Measurements from ENCODE around the gene GOLGA6A. TPM values are rescaled to one million over a fixed set of nuclear protein-coding genes. Genes with fewer than 3 reads are reported as not detected.

GOLGA6A gene
- total RNA-seq, 1 donor = not detected

- H3K27me3 ChIP-seq (ENCODE audit: insufficient read depth, low read length) = no peaks in the 10 kb centered on the region
- H3K4me3 ChIP-seq (ENCODE audit: low read length) = no peak overlapping the region
- H3K4me1 ChIP-seq (ENCODE audit: insufficient read depth, low read length) = no peaks in the 10 kb centered on the region
- H3K9me3 ChIP-seq (ENCODE audit: low read depth, low read length) = no peaks in the 10 kb centered on the region
Measured at GRCh38 chr15:74037171-74038117, 44.9 kb downstream of the GOLGA6A start.

GRCh38 chr15:74036271-74037170 lies 45.8 kb downstream of the GOLGA6A start:
- Histone ChIP-seq H3K4me3 (ENCODE audit: low read length) (no peak overlapping the region), H3K27me3 (ENCODE audit: insufficient read depth, low read length) (no peaks in the 10 kb centered on the region), H3K9me3 (ENCODE audit: low read depth, low read length) (no peaks in the 10 kb centered on the region), H3K4me1 (ENCODE audit: insufficient read depth, low read length) (no peaks in the 10 kb centered on the region)

- Histone ChIP-seq H3K9me3 (ENCODE audit: low read depth, low read length) (no peaks in the 10 kb centered on the region), H3K27me3 (ENCODE audit: insufficient read depth, low read length) (no peaks in the 10 kb centered on the region), H3K4me1 (ENCODE audit: insufficient read depth, low read length) (no peaks in the 10 kb centered on the region), H3K4me3 (ENCODE audit: low read length) (no peak overlapping the region)
Measured at GRCh38 chr15:74035121-74036017, 47.0 kb downstream of the GOLGA6A start.

GRCh38 chr15:74034206-74034755 lies 48.1 kb downstream of the GOLGA6A start:
- H3K4me1 ChIP-seq (ENCODE audit: insufficient read depth, low read length) = no peaks in the 10 kb centered on the region
- no peaks in the 10 kb centered on the region for H3K27me3 ChIP-seq (ENCODE audit: insufficient read depth, low read length)
- no peaks in the 10 kb centered on the region for H3K9me3 ChIP-seq (ENCODE audit: low read depth, low read length)
- H3K4me3 ChIP-seq (ENCODE audit: low read length) = no peak overlapping the region

GRCh38 chr15:74032606-74033561 lies 49.5 kb downstream of the GOLGA6A start:
- H3K4me1 ChIP-seq (ENCODE audit: insufficient read depth, low read length) = no peaks in the 10 kb centered on the region
- H3K9me3 ChIP-seq (ENCODE audit: low read depth, low read length) = no peaks in the 10 kb centered on the region
- H3K27me3 ChIP-seq (ENCODE audit: insufficient read depth, low read length) = no peaks in the 10 kb centered on the region
- no peak overlapping the region for H3K4me3 ChIP-seq (ENCODE audit: low read length)

GRCh38 chr15:74032046-74032445 lies 50.3 kb downstream of the GOLGA6A start:
- H3K4me3 ChIP-seq (ENCODE audit: low read length) = no peak overlapping the region
- H3K27me3 ChIP-seq (ENCODE audit: insufficient read depth, low read length) = no peaks in the 10 kb centered on the region
- H3K9me3 ChIP-seq (ENCODE audit: low read depth, low read length) = no peaks in the 10 kb centered on the region
- H3K4me1 ChIP-seq (ENCODE audit: insufficient read depth, low read length) = no peaks in the 10 kb centered on the region

- Histone ChIP-seq H3K4me3 (ENCODE audit: low read length) (no peak overlapping the region), H3K9me3 (ENCODE audit: low read depth, low read length) (no peaks in the 10 kb centered on the region), H3K4me1 (ENCODE audit: insufficient read depth, low read length) (no peaks in the 10 kb centered on the region), H3K27me3 (ENCODE audit: insufficient read depth, low read length) (no peaks in the 10 kb centered on the region)
Measured at GRCh38 chr15:74028646-74029045, 53.7 kb downstream of the GOLGA6A start.

- Histone ChIP-seq H3K9me3 (ENCODE audit: low read depth, low read length) (no peaks in the 10 kb centered on the region), H3K27me3 (ENCODE audit: insufficient read depth, low read length) (no peaks in the 10 kb centered on the region), H3K4me3 (ENCODE audit: low read length) (no peak overlapping the region), H3K4me1 (ENCODE audit: insufficient read depth, low read length) (no peaks in the 10 kb centered on the region)
Measured at GRCh38 chr15:74027688-74028087, 54.7 kb downstream of the GOLGA6A start.

GRCh38 chr15:74025436-74025835 lies 56.9 kb downstream of the GOLGA6A start:
- Histone ChIP-seq H3K9me3 (ENCODE audit: low read depth, low read length) (no peaks in the 10 kb centered on the region), H3K27me3 (ENCODE audit: insufficient read depth, low read length) (no peaks in the 10 kb centered on the region), H3K4me1 (ENCODE audit: insufficient read depth, low read length) (no peaks in the 10 kb centered on the region), H3K4me3 (ENCODE audit: low read length) (no peak overlapping the region)

GRCh38 chr15:74024687-74025086 lies 57.7 kb downstream of the GOLGA6A start:
- no peaks in the 10 kb centered on the region for H3K9me3 ChIP-seq (ENCODE audit: low read depth, low read length)
- no peaks in the 10 kb centered on the region for H3K4me1 ChIP-seq (ENCODE audit: insufficient read depth, low read length)
- no peaks in the 10 kb centered on the region for H3K27me3 ChIP-seq (ENCODE audit: insufficient read depth, low read length)
- H3K4me3 ChIP-seq (ENCODE audit: low read length) = no peak overlapping the region

- peaks cover 3% of the 10 kb centered on the region for H3K4me1 ChIP-seq (ENCODE audit: insufficient read depth, low read length)
Measured at GRCh38 chr15:74022706-74023470, 59.5 kb downstream of the GOLGA6A start.

More at GRCh38 chr15:74022706-74023470, 59.5 kb downstream of the GOLGA6A start:
- H3K27me3 ChIP-seq (ENCODE audit: insufficient read depth, low read length) = no peaks in the 10 kb centered on the region
- H3K9me3 ChIP-seq (ENCODE audit: low read depth, low read length) = no peaks in the 10 kb centered on the region
- no peak overlapping the region for H3K4me3 ChIP-seq (ENCODE audit: low read length)

Measured in mononuclear cell (primary cell).